HG02642 (cell line): Measurements from ENCODE around the gene STK33.

Source experiments
- ATAC-seq: cut with Tn5 transposase; IDR thresholded peaks from one replicate; pipeline ENCODE4 v1.9.1; 2021; ENCODE audit warnings: mild to moderate bottlenecking; ENCODE audit not compliant: unreplicated experiment, poor library complexity

Gene STK33

GRCh38 chr11:8459711-8460399 is 134.2 kb downstream of the STK33 start:
- ATAC-seq, result no peak

GRCh38 chr11:8442301-8442700 is 151.7 kb downstream of the STK33 start:
- ATAC-seq, result no peak

GRCh38 chr11:8440649-8441048 is 153.4 kb downstream of the STK33 start:
- no peak for ATAC-seq

GRCh38 chr11:8429483-8429882 is 164.5 kb downstream of the STK33 start:
- ATAC-seq, result no peak

- ATAC-seq, result no peak
Observed at GRCh38 chr11:8426076-8426475, 168.0 kb downstream of the STK33 start.

- ATAC-seq, result no peak
Observed at GRCh38 chr11:8415195-8415594, 178.8 kb downstream of the STK33 start.

- no peak for ATAC-seq
Observed at GRCh38 chr11:8408151-8408941, 185.7 kb downstream of the STK33 start.

GRCh38 chr11:8403310-8403709 is 190.7 kb downstream of the STK33 start:
- ATAC-seq, result no peak

GRCh38 chr11:8392886-8393285 is 201.1 kb downstream of the STK33 start:
- no peak for ATAC-seq

GRCh38 chr11:8392166-8392565 is 201.9 kb downstream of the STK33 start:
- no peak for ATAC-seq

- no peak for ATAC-seq
Observed at GRCh38 chr11:8390851-8391612, 203.0 kb downstream of the STK33 start.

- ATAC-seq, result no peak
Observed at GRCh38 chr11:8389029-8389996, 204.7 kb downstream of the STK33 start.

- ATAC-seq, result no peak
Observed at GRCh38 chr11:8387693-8388092, 206.3 kb downstream of the STK33 start.

- ATAC-seq, result no peak
Observed at GRCh38 chr11:8387141-8387540, 206.9 kb downstream of the STK33 start.

GRCh38 chr11:8386134-8386864 is 207.7 kb downstream of the STK33 start:
- no peak for ATAC-seq

GRCh38 chr11:8384199-8384821 is 209.7 kb downstream of the STK33 start:
- ATAC-seq, result peak; percentile 36

GRCh38 chr11:8383627-8384026 is 210.4 kb downstream of the STK33 start:
- no peak for ATAC-seq

- no peak for ATAC-seq
Observed at GRCh38 chr11:8383227-8383626, 210.8 kb downstream of the STK33 start.
